SU-DHL-6 (cell line): Measurements from ENCODE around the gene OPA1.

ENCODE experiments used
- H2AFZ ChIP-seq: fragments of 200-600 bp; sonication (generic); 2 replicates; pipeline ENCODE4 v1.6.1; 2014; ENCODE audit warnings: low read depth, mild to moderate bottlenecking, moderate library complexity, mixed read lengths, antibody characterized with exemption, low read length; ENCODE audit not compliant: severe bottlenecking
- H3F3A ChIP-seq: fragments of 200-600 bp; shearing (Covaris generic); 2 replicates; pipeline ENCODE4 v1.6.0; 2016; ENCODE audit warnings: antibody characterized with exemption, mild to moderate bottlenecking; ENCODE audit not compliant: insufficient read depth
- H3K27ac ChIP-seq: fragments of 200-600 bp; sonication (generic); 2 replicates; pipeline ENCODE4 v1.5.1; 2016; ENCODE audit warnings: low read depth, mild to moderate bottlenecking, low read length, moderate library complexity, mixed read lengths
- H3K27me3 ChIP-seq: fragments of 200-600 bp; sonication (generic), shearing (Covaris generic); 2 replicates; pipeline ENCODE4 v1.6.0; 2014; ENCODE audit warnings: mild to moderate bottlenecking, low read length
- H3K36me3 ChIP-seq: fragments of 200-600 bp; sonication (generic); 2 replicates; pipeline ENCODE4 v1.6.1; 2014; ENCODE audit warnings: mild to moderate bottlenecking, low read length, mixed read lengths
- H3K4me2 ChIP-seq: fragments of 300-600, 200-600 bp; shearing (Covaris generic), sonication (generic); 2 replicates; pipeline ENCODE4 v1.6.0; 2014; ENCODE audit warnings: low read length, low read depth, mild to moderate bottlenecking; ENCODE audit not compliant: poor library complexity, severe bottlenecking
- H3K4me3 ChIP-seq: fragments of 200-600 bp; sonication (generic); 2 replicates; pipeline ENCODE4 v1.5.1; 2014; ENCODE audit warnings: antibody characterized with exemption, low read length, mild to moderate bottlenecking, mixed read lengths; ENCODE audit not compliant: insufficient read depth, poor library complexity, severe bottlenecking
- H3K79me2 ChIP-seq: fragments of 200-600 bp; sonication (generic); 2 replicates; pipeline ENCODE4 v1.6.1; 2014; ENCODE audit warnings: mild to moderate bottlenecking, low read length, moderate library complexity; ENCODE audit not compliant: insufficient read depth
- H3K9ac ChIP-seq: fragments of 200-600 bp; sonication (generic); 2 replicates; pipeline ENCODE4 v1.7.0; 2014; ENCODE audit warnings: mild to moderate bottlenecking, low read length
- H3K9me2 ChIP-seq: fragments of 200-600 bp; sonication (generic); replicated peaks from 2 replicates; pipeline ENCODE4 v1.6.1; 2014; ENCODE audit warnings: low read length; ENCODE audit not compliant: insufficient read depth
- H3K9me3 ChIP-seq: fragments of 200-600 bp; sonication (generic); 2 replicates; pipeline ENCODE4 v1.6.1; 2014; ENCODE audit warnings: low read length, mixed read lengths; ENCODE audit not compliant: insufficient read depth
- H4K20me1 ChIP-seq: fragments of 200-600 bp; sonication (generic); 2 replicates; pipeline ENCODE4 v1.6.1; 2014; ENCODE audit warnings: low read depth, mild to moderate bottlenecking, antibody characterized with exemption, low read length, moderate library complexity, mixed read lengths
- CTCF ChIP-seq: fragments of 200-600 bp; sonication (generic); IDR thresholded peaks from one replicate; pipeline ENCODE4 v1.5.1; 2017; ENCODE audit warnings: antibody characterized with exemption, mild to moderate bottlenecking, low read length, moderate library complexity; ENCODE audit not compliant: insufficient read depth, poor library complexity, severe bottlenecking
- EZH2phosphoT487 ChIP-seq: fragments of 200-600 bp; sonication (generic), shearing (Covaris generic); conservative IDR thresholded peaks from 2 replicates; pipeline ENCODE4 v1.6.1; 2018; ENCODE audit warnings: mild to moderate bottlenecking, antibody characterized with exemption, low read length, moderate library complexity, mixed read lengths

The OPA1 gene

GRCh38 chr3:193655831-193656433, 62.9 kb downstream of the OPA1 start:
- H3K9me2 ChIP-seq: no peaks in the 10 kb centered on the region
- no peak overlapping the region for H2AFZ ChIP-seq
- H3K9me3 ChIP-seq: no peaks in the 10 kb centered on the region
- H4K20me1 ChIP-seq: no peaks in the 10 kb centered on the region
- peaks cover 30% of the 10 kb centered on the region for H3K36me3 ChIP-seq
- no peaks in the 10 kb centered on the region for H3K27me3 ChIP-seq
- no peaks in the 10 kb centered on the region for H3F3A ChIP-seq
- H3K4me2 ChIP-seq: no peak overlapping the region
- H3K79me2 ChIP-seq: no peaks in the 10 kb centered on the region
- no peak overlapping the region for H3K27ac ChIP-seq
- no peak overlapping the region for H3K4me3 ChIP-seq
- TF ChIP-seq CTCF (no peak), EZH2phosphoT487 (no peak)
- H3K9ac ChIP-seq: no peak overlapping the region

GRCh38 chr3:193656445-193656844, 63.4 kb downstream of the OPA1 start:
- TF ChIP-seq EZH2phosphoT487 (no peak), CTCF (no peak)
- H3K9ac ChIP-seq: no peak overlapping the region
- H3F3A ChIP-seq: no peaks in the 10 kb centered on the region
- H4K20me1 ChIP-seq: no peaks in the 10 kb centered on the region
- no peak overlapping the region for H3K4me2 ChIP-seq
- H3K79me2 ChIP-seq: no peaks in the 10 kb centered on the region
- peaks cover 30% of the 10 kb centered on the region for H3K36me3 ChIP-seq
- no peaks in the 10 kb centered on the region for H3K9me2 ChIP-seq
- no peaks in the 10 kb centered on the region for H3K9me3 ChIP-seq
- no peak overlapping the region for H3K4me3 ChIP-seq
- no peaks in the 10 kb centered on the region for H3K27me3 ChIP-seq
- H2AFZ ChIP-seq: no peak overlapping the region
- no peak overlapping the region for H3K27ac ChIP-seq

- no peaks in the 10 kb centered on the region for H3K79me2 ChIP-seq
- H3F3A ChIP-seq: no peaks in the 10 kb centered on the region
- no peak overlapping the region for H3K9ac ChIP-seq
- no peak overlapping the region for H2AFZ ChIP-seq
- no peak overlapping the region for H3K4me2 ChIP-seq
- no peak overlapping the region for H3K4me3 ChIP-seq
- H3K27me3 ChIP-seq: no peaks in the 10 kb centered on the region
- H3K27ac ChIP-seq: no peak overlapping the region
- no peaks in the 10 kb centered on the region for H4K20me1 ChIP-seq
- no peak for TF ChIP-seq EZH2phosphoT487
- TF ChIP-seq CTCF: no peak
- peaks cover 32% of the 10 kb centered on the region for H3K36me3 ChIP-seq
- H3K9me3 ChIP-seq: no peaks in the 10 kb centered on the region
- H3K9me2 ChIP-seq: no peaks in the 10 kb centered on the region
Observed at GRCh38 chr3:193656878-193657282, 63.9 kb downstream of the OPA1 start.
